Activated gamma-delta T cell treated with anti-CD3 and anti-CD28 coated beads, Interleukin-2, amount 50 U/mL, for 16 hours (primary cell): ENCODE results near the gene PIEZO2.
"Not testable (repeated sequence)": the region's sequence is repeated elsewhere in the genome, so short reads cannot be mapped to it uniquely, and the experiment has no call there.

Source experiments
- DNase-seq: peaks from one replicate; pipeline ENCODE4 v3.0.0-alpha.2; 2020; ENCODE audit warnings: low read depth

PIEZO2 gene

GRCh38 chr18:10965119-10965518 lies 184.2 kb downstream of the PIEZO2 start:
- no peak for DNase-seq

DNA sequence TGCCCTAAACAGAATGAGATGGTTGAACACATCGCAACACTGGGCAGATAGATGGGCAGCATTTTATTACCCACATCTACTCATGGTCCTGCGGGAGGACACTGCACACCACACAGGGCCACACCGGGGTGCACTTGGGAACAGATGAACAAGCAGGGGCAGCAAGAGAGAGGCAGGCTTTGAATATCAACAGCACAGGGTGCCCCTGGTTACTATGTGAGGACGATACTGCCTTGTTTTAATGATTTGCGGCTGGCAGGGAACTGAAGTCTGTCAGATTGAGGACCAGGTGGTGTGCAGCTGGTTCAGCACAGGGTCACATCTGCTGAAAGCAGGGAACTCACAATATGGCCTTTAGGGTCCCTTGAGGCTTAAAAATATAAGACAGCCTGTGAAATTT lies 195.7 kb downstream of the PIEZO2 start:
- no peak for DNase-seq

DNA sequence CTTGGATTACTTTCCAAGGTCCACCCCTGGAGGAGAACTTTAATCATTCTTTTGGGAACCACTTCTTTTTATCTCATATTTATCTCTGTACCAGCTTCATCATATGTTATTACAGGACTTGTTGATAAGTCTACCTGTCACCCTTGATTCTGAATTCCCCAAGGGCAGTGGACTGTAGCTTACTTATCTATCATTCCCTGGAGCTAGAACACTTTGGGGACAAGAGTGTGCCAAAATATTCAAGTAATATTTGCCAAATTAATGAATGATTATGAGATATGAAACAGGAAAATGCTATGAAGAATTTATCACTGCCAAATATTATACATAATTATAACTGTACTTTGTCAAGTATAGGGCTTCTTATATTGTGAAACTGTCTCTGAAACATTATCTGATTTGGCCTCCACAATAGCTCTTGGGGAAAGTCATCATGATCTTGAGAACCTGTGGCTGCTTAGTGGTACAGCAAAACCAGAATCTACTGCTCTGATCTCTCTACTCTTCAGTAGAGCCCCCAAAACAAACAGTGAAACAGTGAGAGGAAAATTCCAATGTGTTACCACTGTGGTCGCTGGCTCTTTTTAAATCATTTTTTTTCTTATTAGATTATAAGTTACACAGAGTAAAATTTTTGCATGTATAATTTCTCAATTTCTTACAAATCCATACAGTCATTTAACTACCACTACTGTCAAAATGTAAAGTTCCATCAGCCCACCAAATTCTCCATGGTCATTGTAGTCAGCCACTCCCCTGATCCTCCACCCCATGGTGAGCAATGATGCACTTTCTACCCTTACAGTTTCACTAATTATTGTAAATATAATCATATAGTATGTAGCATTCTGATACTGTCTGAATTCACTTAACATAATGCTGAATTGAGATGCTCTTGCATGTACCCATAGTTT lies 197.5 kb downstream of the PIEZO2 start:
- no peak for DNase-seq

DNA sequence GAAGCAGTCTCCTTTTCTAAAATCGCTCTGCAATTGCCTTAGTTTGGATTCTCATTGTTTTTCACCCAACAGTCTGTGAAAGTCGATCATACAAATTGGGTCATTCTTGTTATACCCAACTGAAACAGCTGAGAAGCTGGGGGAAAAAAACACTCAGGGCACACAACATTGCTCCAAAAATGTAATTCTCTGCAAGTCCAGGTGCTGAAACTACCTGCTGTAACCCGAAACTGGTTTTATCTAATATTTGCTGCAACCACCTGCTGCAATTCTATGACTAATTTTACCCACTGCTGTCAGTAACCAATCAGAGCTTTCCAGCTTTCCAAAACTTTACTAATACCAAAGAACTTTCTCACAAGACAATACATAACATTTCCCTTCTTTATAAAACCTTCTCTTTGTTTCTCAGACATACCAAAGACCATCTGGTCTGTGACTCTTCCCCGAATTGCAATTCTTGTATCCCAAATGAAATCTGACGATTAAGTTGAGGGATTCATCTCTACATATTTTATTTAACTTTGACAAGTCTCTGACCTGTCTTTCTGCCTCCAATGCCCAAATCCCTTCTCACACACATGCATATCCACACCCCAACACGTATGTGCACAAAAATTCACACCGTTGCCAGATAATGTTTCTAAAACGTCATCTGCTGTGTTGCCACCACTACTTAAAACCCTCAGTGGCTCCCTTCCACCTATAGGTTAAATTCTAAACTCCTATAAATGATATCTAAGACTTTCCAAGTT lies 198.3 kb downstream of the PIEZO2 start:
- DNase-seq, result no peak

- DNase-seq, result no peak
These were observed 199.1 kb downstream of the PIEZO2 start for GRCh38 chr18:10950080-10950875.

- no peak for DNase-seq
These were observed 199.7 kb downstream of the PIEZO2 start for GRCh38 chr18:10949655-10950054.

DNA sequence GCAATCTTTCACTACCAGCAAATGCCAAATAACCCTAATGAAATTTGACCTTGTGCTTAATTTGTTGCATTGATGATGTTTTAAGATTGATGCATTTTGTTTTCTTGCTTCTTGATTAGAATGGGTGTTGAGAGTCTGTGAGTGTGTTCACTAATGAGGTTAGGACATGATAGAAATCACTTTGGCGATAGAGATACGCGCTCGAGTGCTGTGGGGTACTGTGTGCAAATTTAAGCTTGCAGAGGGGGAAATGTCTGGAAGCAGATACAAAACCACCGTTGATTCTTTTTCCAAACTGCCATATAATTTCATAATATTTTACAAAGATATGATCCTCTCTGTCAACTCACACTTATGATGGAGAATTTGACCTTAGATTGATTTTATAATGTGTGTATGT lies 200.9 kb downstream of the PIEZO2 start:
- no peak for DNase-seq

DNA sequence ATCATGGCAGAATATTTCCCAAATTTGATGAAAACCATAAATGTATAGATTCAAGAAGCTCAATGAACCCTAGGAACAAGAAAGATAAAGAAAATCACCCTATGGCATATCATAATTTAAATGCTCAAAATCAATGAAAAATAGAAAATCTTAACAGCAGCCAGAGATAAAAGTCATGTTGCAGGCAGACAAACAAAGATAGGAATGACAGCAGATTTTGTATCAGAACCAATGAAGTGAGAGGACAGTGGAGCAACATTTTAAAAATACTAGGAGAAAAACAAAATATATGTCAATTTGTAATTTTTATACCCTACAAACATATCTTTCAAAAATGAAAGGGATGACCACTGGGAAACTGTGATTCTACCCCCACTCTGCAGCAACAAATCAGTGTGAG lies 203.3 kb downstream of the PIEZO2 start:
- no peak for DNase-seq

GRCh38 chr18:10942998-10943397 lies 206.4 kb downstream of the PIEZO2 start:
- DNase-seq, result no peak

- DNase-seq, result no peak
These were observed 209.5 kb downstream of the PIEZO2 start for GRCh38 chr18:10939822-10940221.

DNA sequence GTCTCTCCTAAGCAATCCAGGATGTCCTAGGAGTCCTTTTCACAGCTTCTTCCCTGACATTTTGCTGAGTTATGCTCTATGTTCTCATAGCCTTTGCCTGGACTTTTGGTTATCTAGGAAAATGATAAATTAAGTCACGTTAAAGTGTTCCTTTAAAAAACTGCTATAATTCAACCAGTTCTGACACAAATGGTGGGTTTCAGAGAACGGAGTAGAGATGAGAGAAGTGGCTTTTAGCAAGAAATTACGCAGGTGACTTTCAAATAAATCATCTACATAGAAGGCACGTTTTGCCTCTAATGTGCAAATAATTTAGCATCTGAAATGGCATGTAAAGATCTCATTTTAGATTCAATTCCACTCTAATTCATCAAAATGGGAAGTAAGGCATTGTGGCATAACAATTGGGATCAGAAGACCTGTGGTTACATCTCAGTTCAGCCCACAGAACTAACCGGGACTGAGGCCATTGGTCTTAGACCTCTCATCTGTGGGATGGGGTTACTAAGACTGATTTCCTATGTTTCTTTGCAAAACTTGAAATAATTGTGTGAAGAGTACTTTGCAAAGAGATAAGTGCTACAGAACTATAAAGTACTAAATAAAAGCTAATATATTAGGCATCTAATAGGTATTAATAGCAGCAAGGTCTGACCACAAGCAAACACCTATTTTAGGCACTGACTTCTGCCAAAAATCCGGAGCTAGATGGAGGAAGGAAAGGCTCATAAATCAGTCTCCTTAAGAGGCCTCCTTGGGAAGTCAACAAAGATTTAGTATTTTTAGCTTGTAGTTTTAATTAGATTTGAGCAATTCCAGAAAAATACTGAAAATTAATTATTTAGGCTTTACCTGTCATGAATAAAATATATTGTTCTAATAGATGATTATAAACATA lies 211.4 kb downstream of the PIEZO2 start:
- DNase-seq, result no peak

GRCh38 chr18:10936176-10937053 lies 213.0 kb downstream of the PIEZO2 start:
- no peak for DNase-seq

DNA sequence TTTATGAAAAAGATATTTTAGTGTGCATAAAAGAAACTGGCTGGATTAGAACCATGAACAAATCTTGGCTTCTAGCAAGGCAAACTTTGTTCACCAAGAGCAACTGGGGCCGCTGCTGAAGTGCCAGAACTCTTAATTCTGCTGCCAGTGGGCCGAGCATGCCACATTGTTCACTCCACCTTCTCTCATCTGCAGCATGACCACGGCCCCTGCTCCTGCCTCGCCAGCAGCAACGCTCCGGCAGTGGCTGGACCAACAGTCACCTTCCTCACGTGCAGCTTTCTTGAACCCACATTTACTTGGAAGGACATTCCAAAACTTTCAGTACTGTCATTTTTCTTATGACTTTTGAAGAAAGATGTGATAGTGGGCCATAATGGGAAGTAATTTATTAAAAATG lies 213.8 kb downstream of the PIEZO2 start:
- DNase-seq, result no peak

DNA sequence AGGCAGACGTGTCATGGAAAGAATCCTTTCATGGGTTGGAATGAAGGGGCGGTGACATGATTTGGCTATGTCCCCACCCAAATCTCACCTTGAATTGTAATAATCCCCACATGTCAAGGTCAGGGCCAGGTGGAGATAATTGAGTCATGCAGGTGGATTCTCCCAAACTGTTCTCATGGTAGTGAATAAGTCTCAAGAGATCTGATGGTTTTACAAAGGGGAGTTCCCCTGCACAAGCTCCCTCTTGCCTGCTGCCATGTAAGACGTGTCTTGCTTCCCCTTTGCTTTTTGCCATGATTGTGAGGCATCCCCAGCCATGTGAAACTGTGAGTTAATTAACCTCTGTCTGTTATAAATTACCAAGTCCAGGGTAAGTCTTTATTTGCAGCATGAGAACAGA lies 215.7 kb downstream of the PIEZO2 start:
- DNase-seq, result not testable (repeated sequence)

DNA sequence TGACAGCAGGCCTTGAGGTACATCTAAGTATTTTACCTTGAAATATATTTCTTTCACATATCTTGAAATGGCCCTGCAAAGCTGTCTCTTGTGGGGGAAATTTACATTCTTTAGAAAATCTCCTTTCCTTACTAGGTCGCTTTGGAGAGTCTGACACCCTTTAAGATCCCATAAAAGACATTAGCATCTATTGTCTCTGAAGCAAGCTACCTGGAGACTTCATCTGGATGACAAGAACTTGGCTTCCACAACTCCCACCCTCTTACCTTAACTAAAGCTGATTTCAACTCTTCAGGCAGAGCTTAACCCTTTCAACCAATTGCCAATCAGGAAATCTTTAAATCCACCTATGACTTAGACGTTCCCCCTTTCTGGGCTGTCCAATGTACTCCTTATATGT lies 219.3 kb downstream of the PIEZO2 start:
- no peak for DNase-seq

DNA sequence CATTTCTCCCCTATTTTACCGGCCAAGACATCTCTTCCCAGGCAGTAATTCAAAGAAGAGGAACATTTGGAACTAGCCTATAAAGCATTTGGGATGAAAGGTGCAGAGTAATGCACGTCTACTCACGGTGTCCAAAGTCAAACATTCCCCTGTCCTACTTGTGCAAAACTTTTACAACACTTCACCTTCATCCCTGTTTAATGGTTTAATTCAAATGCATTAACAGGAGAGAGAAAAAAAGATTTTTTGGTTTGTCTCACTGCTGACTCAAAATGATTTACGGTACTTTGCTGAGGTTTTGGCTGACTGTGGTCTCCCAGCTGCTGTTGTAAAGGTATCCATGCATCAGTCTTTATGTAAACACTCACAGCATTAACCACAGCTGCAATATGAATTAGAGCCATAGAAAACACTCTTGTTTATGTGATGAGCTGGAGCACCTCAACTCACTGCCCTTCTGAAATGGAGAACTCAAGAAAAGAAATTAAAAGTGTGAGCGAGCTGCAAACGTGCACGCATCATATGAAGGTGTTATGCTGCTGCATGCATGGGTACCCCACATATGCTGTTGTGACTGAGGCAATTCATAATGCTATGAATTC lies 220.5 kb downstream of the PIEZO2 start:
- DNase-seq, result no peak

DNA sequence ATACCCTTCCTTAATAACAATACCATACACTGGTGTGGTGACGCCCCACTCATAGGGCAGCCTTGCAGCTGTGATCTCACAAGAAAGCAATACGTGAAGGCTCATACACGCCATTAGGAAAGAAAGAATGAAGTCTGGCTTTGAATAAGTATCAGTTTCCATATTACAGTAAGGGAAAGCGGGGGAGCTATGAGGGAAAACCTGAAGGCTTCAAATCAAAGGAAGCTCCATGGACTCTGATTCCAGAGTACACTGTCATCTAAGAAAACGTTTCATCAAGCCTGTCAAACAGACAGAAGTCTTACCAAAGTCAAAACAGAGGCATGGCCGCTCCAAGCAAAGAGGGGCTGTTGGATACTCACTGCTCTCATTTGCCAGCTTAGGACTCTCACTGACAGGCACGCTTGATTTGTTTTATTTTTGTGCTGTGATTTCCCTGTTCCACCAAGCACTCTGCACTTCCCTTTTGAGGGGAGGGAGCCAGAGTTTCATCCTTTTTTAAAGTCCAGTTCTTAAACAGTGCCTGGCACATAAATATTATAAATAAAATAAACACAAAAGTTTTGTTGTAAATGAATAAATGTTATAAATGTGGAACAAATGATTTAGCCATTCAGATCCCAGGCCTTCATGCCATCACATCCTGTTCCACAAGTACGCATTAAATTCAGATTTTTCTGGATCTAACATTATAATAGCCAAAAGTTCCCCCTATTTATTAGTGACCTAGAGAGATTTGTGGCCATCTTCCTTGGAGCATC lies 221.2 kb downstream of the PIEZO2 start:
- no peak for DNase-seq

DNA sequence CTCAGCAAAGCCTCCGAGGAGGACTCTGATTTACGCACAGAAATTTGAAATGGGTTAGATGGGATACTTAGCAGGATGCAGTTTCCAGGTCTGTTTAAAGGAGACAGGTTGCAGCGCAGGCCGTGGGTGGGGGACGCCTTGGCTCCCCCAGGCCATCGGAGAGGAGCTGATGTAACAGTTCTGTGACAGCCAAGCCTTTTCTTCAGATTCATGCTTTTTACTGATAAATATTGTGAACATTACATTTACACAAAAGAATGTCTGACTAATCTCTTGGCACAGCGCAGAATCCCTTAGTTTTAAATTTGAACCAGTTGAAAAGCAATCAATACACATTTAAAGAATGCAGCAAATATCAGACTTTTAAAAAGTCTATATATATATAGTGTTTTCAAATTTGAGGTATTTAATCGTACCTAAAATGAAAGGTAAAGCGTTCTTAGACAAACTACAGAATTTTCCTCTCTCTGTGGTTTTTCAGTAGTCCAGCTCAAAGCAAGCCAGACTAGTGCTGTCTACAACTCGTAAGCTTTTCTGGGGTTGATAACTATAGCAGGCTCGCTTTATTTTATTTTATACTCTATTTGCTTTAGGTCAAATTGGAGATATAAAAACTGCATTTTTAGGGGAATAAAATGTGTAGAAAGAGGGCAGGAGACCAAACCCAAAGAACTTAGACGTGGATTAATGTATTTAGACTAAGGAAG lies 221.9 kb downstream of the PIEZO2 start:
- no peak for DNase-seq
